ENCODE measurements around the gene ADGRG6.

DNA sequence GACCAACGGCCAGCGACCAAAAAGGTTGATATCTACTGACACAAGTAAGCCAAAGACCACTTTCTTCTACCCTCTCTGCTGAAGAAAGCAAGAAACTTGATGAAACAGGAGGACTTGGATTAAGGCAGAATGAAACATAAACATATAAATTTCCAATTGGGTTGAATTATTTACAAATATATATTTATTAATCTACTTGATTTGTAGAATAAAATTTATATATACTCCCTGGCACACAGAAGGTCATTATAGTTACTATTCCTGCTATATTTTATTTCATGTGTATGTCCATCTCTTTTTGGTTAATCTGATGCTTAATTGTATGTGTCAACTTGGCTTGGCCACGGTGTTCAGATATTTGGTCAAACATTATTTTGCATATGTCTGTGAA lies 4.2 kb upstream of the ADGRG6 start:
- TF ChIP-seq, protein P1, sequence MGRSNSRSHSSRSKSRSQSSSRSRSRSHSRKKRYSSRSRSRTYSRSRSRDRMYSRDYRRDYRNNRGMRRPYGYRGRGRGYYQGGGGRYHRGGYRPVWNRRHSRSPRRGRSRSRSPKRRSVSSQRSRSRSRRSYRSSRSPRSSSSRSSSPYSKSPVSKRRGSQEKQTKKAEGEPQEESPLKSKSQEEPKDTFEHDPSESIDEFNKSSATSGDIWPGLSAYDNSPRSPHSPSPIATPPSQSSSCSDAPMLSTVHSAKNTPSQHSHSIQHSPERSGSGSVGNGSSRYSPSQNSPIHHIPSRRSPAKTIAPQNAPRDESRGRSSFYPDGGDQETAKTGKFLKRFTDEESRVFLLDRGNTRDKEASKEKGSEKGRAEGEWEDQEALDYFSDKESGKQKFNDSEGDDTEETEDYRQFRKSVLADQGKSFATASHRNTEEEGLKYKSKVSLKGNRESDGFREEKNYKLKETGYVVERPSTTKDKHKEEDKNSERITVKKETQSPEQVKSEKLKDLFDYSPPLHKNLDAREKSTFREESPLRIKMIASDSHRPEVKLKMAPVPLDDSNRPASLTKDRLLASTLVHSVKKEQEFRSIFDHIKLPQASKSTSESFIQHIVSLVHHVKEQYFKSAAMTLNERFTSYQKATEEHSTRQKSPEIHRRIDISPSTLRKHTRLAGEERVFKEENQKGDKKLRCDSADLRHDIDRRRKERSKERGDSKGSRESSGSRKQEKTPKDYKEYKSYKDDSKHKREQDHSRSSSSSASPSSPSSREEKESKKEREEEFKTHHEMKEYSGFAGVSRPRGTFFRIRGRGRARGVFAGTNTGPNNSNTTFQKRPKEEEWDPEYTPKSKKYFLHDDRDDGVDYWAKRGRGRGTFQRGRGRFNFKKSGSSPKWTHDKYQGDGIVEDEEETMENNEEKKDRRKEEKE (IDR thresholded peaks at IDR 0.05) = no peak
- TF ChIP-seq POLR2A (IDR thresholded peaks at IDR 0.05; ENCODE audit: low read depth, low read length) = no peak
- TF ChIP-seq, protein P2, sequence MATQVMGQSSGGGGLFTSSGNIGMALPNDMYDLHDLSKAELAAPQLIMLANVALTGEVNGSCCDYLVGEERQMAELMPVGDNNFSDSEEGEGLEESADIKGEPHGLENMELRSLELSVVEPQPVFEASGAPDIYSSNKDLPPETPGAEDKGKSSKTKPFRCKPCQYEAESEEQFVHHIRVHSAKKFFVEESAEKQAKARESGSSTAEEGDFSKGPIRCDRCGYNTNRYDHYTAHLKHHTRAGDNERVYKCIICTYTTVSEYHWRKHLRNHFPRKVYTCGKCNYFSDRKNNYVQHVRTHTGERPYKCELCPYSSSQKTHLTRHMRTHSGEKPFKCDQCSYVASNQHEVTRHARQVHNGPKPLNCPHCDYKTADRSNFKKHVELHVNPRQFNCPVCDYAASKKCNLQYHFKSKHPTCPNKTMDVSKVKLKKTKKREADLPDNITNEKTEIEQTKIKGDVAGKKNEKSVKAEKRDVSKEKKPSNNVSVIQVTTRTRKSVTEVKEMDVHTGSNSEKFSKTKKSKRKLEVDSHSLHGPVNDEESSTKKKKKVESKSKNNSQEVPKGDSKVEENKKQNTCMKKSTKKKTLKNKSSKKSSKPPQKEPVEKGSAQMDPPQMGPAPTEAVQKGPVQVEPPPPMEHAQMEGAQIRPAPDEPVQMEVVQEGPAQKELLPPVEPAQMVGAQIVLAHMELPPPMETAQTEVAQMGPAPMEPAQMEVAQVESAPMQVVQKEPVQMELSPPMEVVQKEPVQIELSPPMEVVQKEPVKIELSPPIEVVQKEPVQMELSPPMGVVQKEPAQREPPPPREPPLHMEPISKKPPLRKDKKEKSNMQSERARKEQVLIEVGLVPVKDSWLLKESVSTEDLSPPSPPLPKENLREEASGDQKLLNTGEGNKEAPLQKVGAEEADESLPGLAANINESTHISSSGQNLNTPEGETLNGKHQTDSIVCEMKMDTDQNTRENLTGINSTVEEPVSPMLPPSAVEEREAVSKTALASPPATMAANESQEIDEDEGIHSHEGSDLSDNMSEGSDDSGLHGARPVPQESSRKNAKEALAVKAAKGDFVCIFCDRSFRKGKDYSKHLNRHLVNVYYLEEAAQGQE (IDR thresholded peaks at IDR 0.05; ENCODE audit: low read depth, low read length) = no peak
- TF ChIP-seq ZNF384 (IDR thresholded peaks at IDR 0.05; ENCODE audit: borderline replicate concordance, low read depth, low read length) = no peak
- no peak for TF ChIP-seq MXI1 (IDR thresholded peaks at IDR 0.05; ENCODE audit: low read depth, low read length)
- TF ChIP-seq EGR1 (IDR thresholded peaks at IDR 0.05; ENCODE audit: borderline replicate concordance in 1 of 2, low read depth in 2 of 2, low read length in 2 of 2) = no peak
- no peak for TF ChIP-seq EZH2 (IDR thresholded peaks at IDR 0.05; ENCODE audit: borderline replicate concordance, control insufficient read depth, low read depth, low read length)
- TF ChIP-seq, protein P3, sequence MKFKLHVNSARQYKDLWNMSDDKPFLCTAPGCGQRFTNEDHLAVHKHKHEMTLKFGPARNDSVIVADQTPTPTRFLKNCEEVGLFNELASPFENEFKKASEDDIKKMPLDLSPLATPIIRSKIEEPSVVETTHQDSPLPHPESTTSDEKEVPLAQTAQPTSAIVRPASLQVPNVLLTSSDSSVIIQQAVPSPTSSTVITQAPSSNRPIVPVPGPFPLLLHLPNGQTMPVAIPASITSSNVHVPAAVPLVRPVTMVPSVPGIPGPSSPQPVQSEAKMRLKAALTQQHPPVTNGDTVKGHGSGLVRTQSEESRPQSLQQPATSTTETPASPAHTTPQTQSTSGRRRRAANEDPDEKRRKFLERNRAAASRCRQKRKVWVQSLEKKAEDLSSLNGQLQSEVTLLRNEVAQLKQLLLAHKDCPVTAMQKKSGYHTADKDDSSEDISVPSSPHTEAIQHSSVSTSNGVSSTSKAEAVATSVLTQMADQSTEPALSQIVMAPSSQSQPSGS (IDR thresholded peaks at IDR 0.05; ENCODE audit: low read length) = no peak
- no peak for TF ChIP-seq TCF12 (IDR thresholded peaks at IDR 0.05; ENCODE audit: low read depth, low read length)
- no peak for TF ChIP-seq POLR2AphosphoS2 (IDR thresholded peaks at IDR 0.05; ENCODE audit: low read depth, low read length)
- TF ChIP-seq, protein P4, sequence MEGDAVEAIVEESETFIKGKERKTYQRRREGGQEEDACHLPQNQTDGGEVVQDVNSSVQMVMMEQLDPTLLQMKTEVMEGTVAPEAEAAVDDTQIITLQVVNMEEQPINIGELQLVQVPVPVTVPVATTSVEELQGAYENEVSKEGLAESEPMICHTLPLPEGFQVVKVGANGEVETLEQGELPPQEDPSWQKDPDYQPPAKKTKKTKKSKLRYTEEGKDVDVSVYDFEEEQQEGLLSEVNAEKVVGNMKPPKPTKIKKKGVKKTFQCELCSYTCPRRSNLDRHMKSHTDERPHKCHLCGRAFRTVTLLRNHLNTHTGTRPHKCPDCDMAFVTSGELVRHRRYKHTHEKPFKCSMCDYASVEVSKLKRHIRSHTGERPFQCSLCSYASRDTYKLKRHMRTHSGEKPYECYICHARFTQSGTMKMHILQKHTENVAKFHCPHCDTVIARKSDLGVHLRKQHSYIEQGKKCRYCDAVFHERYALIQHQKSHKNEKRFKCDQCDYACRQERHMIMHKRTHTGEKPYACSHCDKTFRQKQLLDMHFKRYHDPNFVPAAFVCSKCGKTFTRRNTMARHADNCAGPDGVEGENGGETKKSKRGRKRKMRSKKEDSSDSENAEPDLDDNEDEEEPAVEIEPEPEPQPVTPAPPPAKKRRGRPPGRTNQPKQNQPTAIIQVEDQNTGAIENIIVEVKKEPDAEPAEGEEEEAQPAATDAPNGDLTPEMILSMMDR (IDR thresholded peaks at IDR 0.05 in 2 of 3, conservative IDR thresholded peaks at IDR 0.05 in 1 of 3; ENCODE audit: control insufficient read depth in 2 of 3, extremely low read depth in 1 of 3, insufficient read depth in 1 of 3, low read depth in 3 of 3, low read length in 3 of 3) = no peak
- TF ChIP-seq, protein P5, sequence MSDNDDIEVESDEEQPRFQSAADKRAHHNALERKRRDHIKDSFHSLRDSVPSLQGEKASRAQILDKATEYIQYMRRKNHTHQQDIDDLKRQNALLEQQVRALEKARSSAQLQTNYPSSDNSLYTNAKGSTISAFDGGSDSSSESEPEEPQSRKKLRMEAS (IDR thresholded peaks at IDR 0.05; ENCODE audit: low read depth, low read length) = no peak
- no peak for TF ChIP-seq NFYA (IDR thresholded peaks at IDR 0.05; ENCODE audit: borderline replicate concordance, low read depth, low read length)
- TF ChIP-seq ETV6 (conservative IDR thresholded peaks at IDR 0.05 in 1 of 2, IDR thresholded peaks at IDR 0.05 in 1 of 2; ENCODE audit: borderline replicate concordance in 1 of 2, low read depth in 1 of 2) = no peak
